Activated naive CD8-positive, alpha-beta T cell treated with anti-CD3 and anti-CD28 coated beads, Interleukin-2, amount 50 U/mL, for 16 hours (primary cell): ENCODE results near the gene FHL5.
"Not testable (repeated sequence)": the region's sequence is repeated elsewhere in the genome, so short reads cannot be mapped to it uniquely, and the experiment has no call there.

Source experiments
- DNase-seq: peaks from one replicate; pipeline ENCODE4 v3.0.0-alpha.2; 2020; ENCODE audit warnings: low read depth, low spot score

Gene FHL5

GRCh38 chr6:96562886-96563285, at the start of gene FHL5:
TSS of gene FHL5 (plus strand) at chr6:96563128. CDS start at chr6:96603614, 40,486 bp downstream.
- no peak for DNase-seq

GRCh38 chr6:96520171-96521115, 42.5 kb upstream of the FHL5 start:
- no peak for DNase-seq

- no peak for DNase-seq
Observed at GRCh38 chr6:96521306-96521643, 41.7 kb upstream of the FHL5 start.

- DNase-seq = peak; percentile 90
Observed at GRCh38 chr6:96521644-96522464, 41.1 kb upstream of the FHL5 start, which contains the start of gene UFL1. TSS of gene UFL1 (plus strand) at chr6:96521806. CDS start at chr6:96521874, 68 bp downstream.

- DNase-seq = no peak
Observed at GRCh38 chr6:96522465-96523009, 40.4 kb upstream of the FHL5 start.

- DNase-seq = no peak
Observed at GRCh38 chr6:96528193-96528592, 34.7 kb upstream of the FHL5 start.

- no peak for DNase-seq
Observed at GRCh38 chr6:96532399-96532798, 30.5 kb upstream of the FHL5 start.

- DNase-seq = no peak
Observed at GRCh38 chr6:96537726-96538125, 25.2 kb upstream of the FHL5 start.

GRCh38 chr6:96542702-96543101, 20.2 kb upstream of the FHL5 start:
- no peak for DNase-seq

GRCh38 chr6:96545882-96546281, 17.0 kb upstream of the FHL5 start:
- no peak for DNase-seq

- no peak for DNase-seq
Observed at GRCh38 chr6:96547654-96548053, 15.3 kb upstream of the FHL5 start.

GRCh38 chr6:96554558-96554957, 8.4 kb upstream of the FHL5 start:
- no peak for DNase-seq

GRCh38 chr6:96559740-96560139, 3.2 kb upstream of the FHL5 start:
- not testable (repeated sequence) for DNase-seq

GRCh38 chr6:96563853-96564252, 925 bp downstream of the FHL5 start:
- DNase-seq = no peak

GRCh38 chr6:96570053-96570452, 7.1 kb downstream of the FHL5 start:
- no peak for DNase-seq

GRCh38 chr6:96571551-96571950, 8.6 kb downstream of the FHL5 start:
- DNase-seq = no peak

- DNase-seq = no peak
Observed at GRCh38 chr6:96575359-96575758, 12.4 kb downstream of the FHL5 start.

GRCh38 chr6:96576221-96576620, 13.3 kb downstream of the FHL5 start:
- DNase-seq = no peak

GRCh38 chr6:96582021-96582420, 19.1 kb downstream of the FHL5 start:
- no peak for DNase-seq

- no peak for DNase-seq
Observed at GRCh38 chr6:96582436-96582835, 19.5 kb downstream of the FHL5 start.

GRCh38 chr6:96604420-96604819, 41.5 kb downstream of the FHL5 start:
- DNase-seq = no peak

- DNase-seq = no peak
Observed at GRCh38 chr6:96608074-96608473, 45.1 kb downstream of the FHL5 start.
